Measurements from ENCODE around the gene CCDC187.

DNA sequence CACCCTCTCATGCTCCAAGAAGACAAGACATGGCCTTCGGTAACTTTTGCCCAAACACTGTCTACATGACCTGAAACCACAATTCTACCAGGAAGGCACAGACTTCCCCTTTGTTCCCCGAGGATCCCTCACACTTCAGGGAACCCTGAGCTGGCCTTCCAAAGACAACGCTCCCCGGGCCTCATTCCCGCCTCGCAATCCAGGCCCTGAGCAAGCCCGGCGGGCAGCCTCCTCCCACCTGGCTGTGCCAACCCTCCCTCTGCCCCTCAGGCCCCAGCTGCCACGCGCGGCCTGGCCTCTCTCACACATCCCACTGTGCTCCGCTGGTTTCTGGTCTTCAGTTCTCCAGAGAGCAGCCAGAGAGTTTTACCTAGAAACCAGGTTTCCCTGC, 65.6 kb downstream of the CCDC187 start:
- TF ChIP-seq, protein P1, sequence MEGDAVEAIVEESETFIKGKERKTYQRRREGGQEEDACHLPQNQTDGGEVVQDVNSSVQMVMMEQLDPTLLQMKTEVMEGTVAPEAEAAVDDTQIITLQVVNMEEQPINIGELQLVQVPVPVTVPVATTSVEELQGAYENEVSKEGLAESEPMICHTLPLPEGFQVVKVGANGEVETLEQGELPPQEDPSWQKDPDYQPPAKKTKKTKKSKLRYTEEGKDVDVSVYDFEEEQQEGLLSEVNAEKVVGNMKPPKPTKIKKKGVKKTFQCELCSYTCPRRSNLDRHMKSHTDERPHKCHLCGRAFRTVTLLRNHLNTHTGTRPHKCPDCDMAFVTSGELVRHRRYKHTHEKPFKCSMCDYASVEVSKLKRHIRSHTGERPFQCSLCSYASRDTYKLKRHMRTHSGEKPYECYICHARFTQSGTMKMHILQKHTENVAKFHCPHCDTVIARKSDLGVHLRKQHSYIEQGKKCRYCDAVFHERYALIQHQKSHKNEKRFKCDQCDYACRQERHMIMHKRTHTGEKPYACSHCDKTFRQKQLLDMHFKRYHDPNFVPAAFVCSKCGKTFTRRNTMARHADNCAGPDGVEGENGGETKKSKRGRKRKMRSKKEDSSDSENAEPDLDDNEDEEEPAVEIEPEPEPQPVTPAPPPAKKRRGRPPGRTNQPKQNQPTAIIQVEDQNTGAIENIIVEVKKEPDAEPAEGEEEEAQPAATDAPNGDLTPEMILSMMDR (IDR thresholded peaks at IDR 0.05) = no peak
- TF ChIP-seq POLR2A (IDR thresholded peaks at IDR 0.05) = no peak

All from right lobe of liver (tissue), 4 donors.